Keratinocyte (primary cell): ENCODE data around the gene FERMT3. TPM values are rescaled to one million over a fixed set of nuclear protein-coding genes. Genes with fewer than 3 reads are reported as not detected.

ENCODE experiments used
- DNase-seq: peaks from one replicate; pipeline ENCODE4 v3.0.0-alpha.2; 2011; ENCODE audit warnings: low read depth, missing footprints, low spot score
- FAIRE-seq: peaks from 2 replicates; lab custom pipeline; 2011; peaks lifted over from hg19 to GRCh38; lab: Jason Lieb, UNC
- H2AFZ ChIP-seq: 2 replicates; pipeline ENCODE4 v1.6.0; 2012; ENCODE audit warnings: low read length, control low read depth, inconsistent platforms; ENCODE audit not compliant: control insufficient read depth
- H3K27ac ChIP-seq: 2 replicates; pipeline ENCODE4 v1.5.1; 2011; ENCODE audit warnings: low read length; ENCODE audit not compliant: control insufficient read depth, insufficient read depth
- H3K27me3 ChIP-seq: 3 replicates; pipeline ENCODE4 v1.6.0; 2011; ENCODE audit warnings: low read length; ENCODE audit not compliant: control insufficient read depth, insufficient read depth; ENCODE audit errors: extremely low read depth
- H3K36me3 ChIP-seq, 2 experiments: 2 replicates in 1 of 2; 3 replicates in 1 of 2; pipeline ENCODE4 v1.5.1; 2011; ENCODE audit warnings: low read length in 2 of 2, mild to moderate bottlenecking in 1 of 2; ENCODE audit not compliant: control insufficient read depth in 2 of 2, insufficient read depth in 2 of 2; ENCODE audit errors: extremely low read depth in 1 of 2
- H3K4me1 ChIP-seq: 3 replicates; pipeline ENCODE4 v1.5.1; 2011; ENCODE audit warnings: low read length; ENCODE audit not compliant: control insufficient read depth, insufficient read depth; ENCODE audit errors: extremely low read depth
- H3K4me2 ChIP-seq: 3 replicates; pipeline ENCODE4 v1.6.0; 2011; ENCODE audit warnings: low read depth, low read length; ENCODE audit not compliant: control insufficient read depth, insufficient read depth; ENCODE audit errors: extremely low read depth
- H3K4me3 ChIP-seq, 3 experiments: fragments of 200-600 bp in 1 of 3; sonication (generic) in 1 of 3; 2 replicates in 2 of 3; 3 replicates in 1 of 3; pipeline ENCODE4 v1.5.1; 2011 to 2016; ENCODE audit warnings: low read length in 3 of 3, mild to moderate bottlenecking in 3 of 3, control low read depth in 2 of 3, inconsistent platforms in 1 of 3, low read depth in 1 of 3, mixed read lengths in 1 of 3, mixed run types in 1 of 3, moderate library complexity in 1 of 3; ENCODE audit not compliant: control insufficient read depth in 2 of 3, insufficient read depth in 2 of 3; ENCODE audit errors: extremely low read depth in 1 of 3
- H3K79me2 ChIP-seq: 2 replicates; pipeline ENCODE4 v1.6.0; 2012; ENCODE audit warnings: low read length; ENCODE audit not compliant: control insufficient read depth, insufficient read depth
- H3K9ac ChIP-seq: 3 replicates; pipeline ENCODE4 v1.6.0; 2011; ENCODE audit warnings: low read length; ENCODE audit not compliant: control insufficient read depth, insufficient read depth; ENCODE audit errors: extremely low read depth
- H3K9me1 ChIP-seq: 3 replicates; pipeline ENCODE4 v1.6.0; 2011; ENCODE audit warnings: low read length; ENCODE audit not compliant: control insufficient read depth, insufficient read depth; ENCODE audit errors: extremely low read depth
- H3K9me3 ChIP-seq: 2 replicates; pipeline ENCODE4 v1.5.1; 2012; ENCODE audit warnings: low read depth, low read length; ENCODE audit not compliant: control insufficient read depth
- H4K20me1 ChIP-seq: 3 replicates; pipeline ENCODE4 v1.6.0; 2011; ENCODE audit warnings: low read length; ENCODE audit not compliant: control insufficient read depth, insufficient read depth; ENCODE audit errors: extremely low read depth
- EZH2 ChIP-seq: IDR thresholded peaks from one replicate; pipeline ENCODE4 v1.6.1; 2012; ENCODE audit warnings: inconsistent platforms, mild to moderate bottlenecking, low read length, moderate library complexity
- dilution Hi-C: fragments of 300-500 bp; cut with MboI; formaldehyde crosslinking; loops from one replicate; pipeline ENCODE4 v1.7.0; 2020; ENCODE audit warnings: low sequenced_read_pairs; ENCODE audit not compliant: extremely low pct_ligation_motif_present
- polyA plus RNA-seq, 5 experiments: library from polyadenylated mRNA; depleted of rRNA in 3 of 5; stranded (reverse) in 3 of 5; stranded (forward) in 1 of 5; unstranded in 1 of 5; fragments of >200 nt; gene quantifications; 1 replicate in 1 of 5; 2 replicates in 3 of 5; 3 replicates in 1 of 5; pipeline versions ENCODE4 v1.2.1 to v1.2.3, GENCODE V29; 2011 to 2012; ENCODE audit warnings: missing spikeins in 2 of 5, low read depth in 1 of 5, low replicate concordance in 1 of 5
- TF ChIP-seq, protein P1 (sequence below), 3 experiments: IDR thresholded peaks in 1 of 3; conservative IDR thresholded peaks in 1 of 3; optimal IDR thresholded peaks in 1 of 3; 2 replicates in 2 of 3; 3 replicates in 1 of 3; pipeline versions ENCODE3 to v1.5.1; 2011; ENCODE audit warnings: low read length in 3 of 3, mild to moderate bottlenecking in 3 of 3, moderate library complexity in 2 of 3, control low read depth in 1 of 3, inconsistent platforms in 1 of 3; ENCODE audit not compliant: insufficient read depth in 2 of 3; ENCODE audit errors: extremely low read depth in 1 of 3

The FERMT3 gene
- polyA plus RNA-seq, 1 donor (not counting 4 experiments of a cell fraction or from before 2014, with no cell fraction given), result 0.98 TPM

DNA sequence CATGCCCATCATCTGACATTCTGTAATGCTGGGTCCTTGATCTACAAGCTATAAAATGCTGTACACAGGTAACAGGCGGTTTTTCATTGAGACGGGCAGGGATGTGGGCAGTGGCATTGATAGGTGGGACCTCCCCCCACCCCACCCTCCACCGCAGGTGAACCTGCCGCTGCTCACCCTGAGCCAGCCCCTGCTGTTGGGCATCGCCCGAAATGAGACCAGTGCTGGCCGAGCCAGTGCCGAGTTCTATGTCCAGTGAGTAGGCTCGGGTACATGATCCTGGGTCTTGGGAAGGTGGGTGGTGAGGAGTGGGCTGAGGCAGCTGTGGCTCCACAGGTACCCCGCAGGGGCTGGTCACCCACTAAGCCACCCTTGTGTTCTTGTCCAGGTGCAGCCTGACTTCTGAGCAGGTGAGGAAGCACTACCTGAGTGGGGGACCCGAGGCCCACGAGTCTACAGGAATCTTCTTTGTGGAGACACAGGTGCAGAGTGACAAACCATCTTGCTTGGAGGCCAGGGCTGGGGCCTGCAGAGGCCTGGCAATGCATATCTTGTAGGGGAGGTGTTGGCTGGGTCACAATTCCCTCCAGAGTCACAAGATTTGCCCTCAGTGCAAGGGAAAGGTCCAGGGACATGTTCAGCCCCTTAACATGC lies 22.7 kb downstream of the FERMT3 start:
- Histone ChIP-seq H3K4me2 (no peak overlapping the region), H4K20me1 (no peaks in the 10 kb centered on the region), H3K36me3 (peaks cover 3% of the 10 kb centered on the region in 2 experiments), H3K9me3 (no peaks in the 10 kb centered on the region), H2AFZ (no peak overlapping the region), H3K4me3 (no peak overlapping the region), H3K27me3 (no peaks in the 10 kb centered on the region), H3K9ac (no peak overlapping the region), H3K79me2 (peaks cover 18% of the 10 kb centered on the region), H3K27ac (no peak overlapping the region), H3K4me1 (peaks cover 50% of the 10 kb centered on the region), H3K9me1 (peaks cover 2% of the 10 kb centered on the region)
- dilution Hi-C loops, result no loop called here
- TF ChIP-seq EZH2, result no peak
- TF ChIP-seq, protein P1, sequence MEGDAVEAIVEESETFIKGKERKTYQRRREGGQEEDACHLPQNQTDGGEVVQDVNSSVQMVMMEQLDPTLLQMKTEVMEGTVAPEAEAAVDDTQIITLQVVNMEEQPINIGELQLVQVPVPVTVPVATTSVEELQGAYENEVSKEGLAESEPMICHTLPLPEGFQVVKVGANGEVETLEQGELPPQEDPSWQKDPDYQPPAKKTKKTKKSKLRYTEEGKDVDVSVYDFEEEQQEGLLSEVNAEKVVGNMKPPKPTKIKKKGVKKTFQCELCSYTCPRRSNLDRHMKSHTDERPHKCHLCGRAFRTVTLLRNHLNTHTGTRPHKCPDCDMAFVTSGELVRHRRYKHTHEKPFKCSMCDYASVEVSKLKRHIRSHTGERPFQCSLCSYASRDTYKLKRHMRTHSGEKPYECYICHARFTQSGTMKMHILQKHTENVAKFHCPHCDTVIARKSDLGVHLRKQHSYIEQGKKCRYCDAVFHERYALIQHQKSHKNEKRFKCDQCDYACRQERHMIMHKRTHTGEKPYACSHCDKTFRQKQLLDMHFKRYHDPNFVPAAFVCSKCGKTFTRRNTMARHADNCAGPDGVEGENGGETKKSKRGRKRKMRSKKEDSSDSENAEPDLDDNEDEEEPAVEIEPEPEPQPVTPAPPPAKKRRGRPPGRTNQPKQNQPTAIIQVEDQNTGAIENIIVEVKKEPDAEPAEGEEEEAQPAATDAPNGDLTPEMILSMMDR (optimal IDR thresholded peaks at IDR 0.05 in 1 of 3, IDR thresholded peaks at IDR 0.05 in 1 of 3, conservative IDR thresholded peaks at IDR 0.05 in 1 of 3; ENCODE audit: extremely low read depth in 1 of 3, insufficient read depth in 2 of 3, low read length in 3 of 3), result no peak
- FAIRE-seq (no peak), DNase-seq (no peak)

DNA sequence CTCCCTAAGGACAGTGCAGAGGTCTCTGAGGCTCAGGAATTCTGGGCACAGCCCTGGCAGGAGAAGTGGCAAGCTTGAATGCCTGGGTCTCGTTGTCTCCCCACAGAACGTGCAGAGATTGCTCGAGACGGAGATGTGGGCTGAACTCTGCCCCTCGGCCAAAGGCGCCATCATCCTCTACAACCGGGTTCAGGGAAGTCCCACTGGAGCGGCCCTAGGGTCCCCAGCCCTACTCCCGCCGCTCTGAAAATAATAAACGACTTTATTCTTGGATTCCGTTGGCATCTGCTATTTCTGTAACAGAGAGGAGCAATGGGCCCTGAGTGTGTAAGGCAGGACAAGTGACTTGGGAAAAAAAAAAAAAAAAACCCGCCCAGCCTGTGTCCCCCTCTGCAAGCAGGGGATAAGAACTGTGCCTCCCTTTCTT lies 23.2 kb downstream of the FERMT3 start:
- peaks cover 48% of the 10 kb centered on the region for H3K4me1 ChIP-seq
- H3K36me3 ChIP-seq, result peaks cover 3% of the 10 kb centered on the region in 2 experiments
- H2AFZ ChIP-seq, result no peak overlapping the region
- peaks cover 2% of the 10 kb centered on the region for H3K9me1 ChIP-seq
- no peaks in the 10 kb centered on the region for H3K27me3 ChIP-seq
- H3K4me2 ChIP-seq, result peak overlapping the region; percentile 78
- no peak overlapping the region for H3K27ac ChIP-seq
- H4K20me1 ChIP-seq, result no peaks in the 10 kb centered on the region
- TF ChIP-seq EZH2, result no peak
- TF ChIP-seq, protein P1 (optimal IDR thresholded peaks at IDR 0.05 in 1 of 3, IDR thresholded peaks at IDR 0.05 in 1 of 3, conservative IDR thresholded peaks at IDR 0.05 in 1 of 3; ENCODE audit: extremely low read depth in 1 of 3, insufficient read depth in 2 of 3, low read length in 3 of 3), result no peak
- dilution Hi-C loops, result no loop called here
- peaks cover 18% of the 10 kb centered on the region for H3K79me2 ChIP-seq
- no peak for FAIRE-seq
- peak overlapping the region; percentile 88 for H3K9ac ChIP-seq
- DNase-seq, result no peak
- H3K9me3 ChIP-seq, result no peaks in the 10 kb centered on the region
- H3K4me3 ChIP-seq, result peak overlapping the region; percentile 48 to 81 (median 66)
